Glutamatergic neuron (in vitro differentiated cells): ENCODE measurements around the gene HOMER3. TPM values are rescaled to one million over a fixed set of nuclear protein-coding genes. Genes with fewer than 3 reads are reported as not detected.
A peak's percentile ranks its signal among the peaks of the same experiment; 100 is the strongest.

ENCODE experiments used
- DNase-seq: peaks from one replicate; pipeline ENCODE4 v3.0.0; 2022
- H3K27ac Mint-ChIP-seq: one replicate; pipeline ENCODE4 v1.8.0; 2020; ENCODE audit warnings: mild to moderate bottlenecking, mixed read lengths, inconsistent platforms; ENCODE audit not compliant: unreplicated experiment
- H3K27me3 Mint-ChIP-seq: one replicate; pipeline ENCODE4 v1.8.0; 2020; ENCODE audit warnings: mild to moderate bottlenecking, moderate library complexity, mixed read lengths, inconsistent platforms; ENCODE audit not compliant: unreplicated experiment
- H3K36me3 Mint-ChIP-seq: one replicate; pipeline ENCODE4 v1.8.0; 2020; ENCODE audit warnings: mild to moderate bottlenecking, mixed read lengths, inconsistent platforms; ENCODE audit not compliant: unreplicated experiment
- H3K4me1 Mint-ChIP-seq: one replicate; pipeline ENCODE4 v1.8.0; 2020; ENCODE audit warnings: mild to moderate bottlenecking, low read depth, mixed read lengths, inconsistent platforms; ENCODE audit not compliant: unreplicated experiment
- H3K4me3 Mint-ChIP-seq: one replicate; pipeline ENCODE4 v1.8.0; 2020; ENCODE audit warnings: mild to moderate bottlenecking, mixed read lengths, inconsistent platforms; ENCODE audit not compliant: unreplicated experiment
- H3K9me3 Mint-ChIP-seq: one replicate; pipeline ENCODE4 v1.8.0; 2020; ENCODE audit warnings: mild to moderate bottlenecking, moderate library complexity, mixed read lengths, inconsistent platforms; ENCODE audit not compliant: unreplicated experiment
- total RNA-seq: library from RNA; stranded (reverse); fragmentation: NEBNext Ultra II Directional; extraction: Animal tissue kit (Norgen Biotek cat#: 25700); gene quantifications from one replicate; pipeline ENCODE4 v1.2.1, GENCODE V29; 2021; ENCODE audit not compliant: unreplicated experiment
- TF ChIP-seq, protein P1 (sequence below): fragments of 200-600 bp; sonication (generic); IDR thresholded peaks from one replicate; pipeline ENCODE4 v1.5.0; 2021; ENCODE audit not compliant: partially characterized antibody, unreplicated experiment

The HOMER3 gene
- total RNA-seq, 1 donor from 2014 or later, result 217 TPM

DNA sequence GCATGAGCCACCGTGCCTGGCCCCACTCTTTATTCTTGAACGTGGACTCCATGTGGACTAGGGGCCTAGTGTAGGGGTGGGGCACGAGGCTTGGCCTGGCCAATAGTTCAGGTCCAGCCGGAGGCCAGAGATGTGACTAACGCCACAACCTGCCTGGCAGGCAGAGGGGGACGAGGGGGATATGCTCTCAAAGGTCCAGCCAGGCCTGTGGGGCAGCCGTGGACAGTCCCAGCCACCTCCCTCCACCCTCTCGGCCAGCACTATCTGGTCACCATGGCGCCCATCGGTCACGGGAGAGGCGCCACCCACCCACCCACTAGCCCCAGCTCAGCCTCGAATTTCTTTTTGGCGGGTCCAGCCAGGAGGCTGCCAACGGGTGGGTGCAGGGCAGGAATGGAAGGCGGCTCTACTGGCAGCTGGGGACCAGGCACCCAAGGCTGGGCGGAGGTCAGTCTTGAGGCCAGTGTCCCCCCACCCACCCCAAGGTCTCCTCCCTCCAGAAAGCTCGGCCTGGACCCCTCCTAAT, 42.9 kb downstream of the HOMER3 start:
- H3K4me3 Mint-ChIP-seq, result no peak overlapping the region
- TF ChIP-seq, protein P1, sequence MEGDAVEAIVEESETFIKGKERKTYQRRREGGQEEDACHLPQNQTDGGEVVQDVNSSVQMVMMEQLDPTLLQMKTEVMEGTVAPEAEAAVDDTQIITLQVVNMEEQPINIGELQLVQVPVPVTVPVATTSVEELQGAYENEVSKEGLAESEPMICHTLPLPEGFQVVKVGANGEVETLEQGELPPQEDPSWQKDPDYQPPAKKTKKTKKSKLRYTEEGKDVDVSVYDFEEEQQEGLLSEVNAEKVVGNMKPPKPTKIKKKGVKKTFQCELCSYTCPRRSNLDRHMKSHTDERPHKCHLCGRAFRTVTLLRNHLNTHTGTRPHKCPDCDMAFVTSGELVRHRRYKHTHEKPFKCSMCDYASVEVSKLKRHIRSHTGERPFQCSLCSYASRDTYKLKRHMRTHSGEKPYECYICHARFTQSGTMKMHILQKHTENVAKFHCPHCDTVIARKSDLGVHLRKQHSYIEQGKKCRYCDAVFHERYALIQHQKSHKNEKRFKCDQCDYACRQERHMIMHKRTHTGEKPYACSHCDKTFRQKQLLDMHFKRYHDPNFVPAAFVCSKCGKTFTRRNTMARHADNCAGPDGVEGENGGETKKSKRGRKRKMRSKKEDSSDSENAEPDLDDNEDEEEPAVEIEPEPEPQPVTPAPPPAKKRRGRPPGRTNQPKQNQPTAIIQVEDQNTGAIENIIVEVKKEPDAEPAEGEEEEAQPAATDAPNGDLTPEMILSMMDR, result no peak
- H3K27ac Mint-ChIP-seq, result no peak overlapping the region
- H3K4me1 Mint-ChIP-seq, result peaks cover 3% of the 10 kb centered on the region
- peaks cover 9% of the 10 kb centered on the region for H3K27me3 Mint-ChIP-seq
- DNase-seq, result no peak
- peaks cover 3% of the 10 kb centered on the region for H3K9me3 Mint-ChIP-seq
- no peaks in the 10 kb centered on the region for H3K36me3 Mint-ChIP-seq

DNA sequence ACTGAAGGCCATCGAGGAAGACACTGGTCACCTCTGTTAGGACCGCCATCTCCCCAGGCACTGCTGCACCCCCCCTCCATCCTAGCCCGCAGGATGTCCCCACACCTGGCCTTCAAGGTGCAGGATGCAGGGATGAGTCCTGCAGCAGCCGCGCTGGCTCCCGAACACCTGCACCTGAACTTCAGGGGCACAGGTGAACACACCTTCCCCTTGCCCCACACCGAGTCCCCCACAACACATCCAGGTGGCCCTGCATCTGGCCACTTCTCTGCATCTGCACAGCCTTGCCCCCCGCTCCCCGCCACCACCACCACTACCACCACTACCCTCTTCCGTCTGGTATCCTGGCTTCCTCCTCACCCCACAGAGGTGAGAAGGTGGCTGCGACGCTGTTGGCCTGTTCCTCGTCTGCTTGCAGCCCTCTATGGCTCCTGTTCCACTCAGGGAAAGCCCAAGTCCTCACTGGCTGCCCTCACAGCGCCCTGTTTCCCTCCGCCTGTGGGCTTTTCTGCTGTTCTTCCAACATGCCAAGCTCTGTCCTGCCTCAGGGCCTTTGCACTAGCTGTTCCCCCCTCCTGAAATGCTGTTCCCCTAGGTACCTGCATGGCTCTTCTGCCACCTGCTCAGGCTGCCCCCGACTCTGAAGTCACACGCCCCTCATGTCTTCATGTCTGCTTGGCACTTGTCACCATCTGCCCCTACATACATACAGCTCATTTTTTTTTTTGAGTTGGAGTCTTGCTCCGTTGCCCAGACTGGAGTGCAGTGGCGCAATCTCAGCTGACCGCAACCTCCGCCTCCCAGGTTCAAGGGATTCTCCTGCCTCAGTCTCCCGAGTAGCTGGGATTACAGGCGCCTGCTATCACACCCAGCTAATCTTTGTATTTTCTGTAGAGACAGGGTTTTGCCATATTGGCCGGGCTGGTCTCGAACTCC, 43.7 kb downstream of the HOMER3 start:
- peaks cover 9% of the 10 kb centered on the region for H3K27me3 Mint-ChIP-seq
- no peaks in the 10 kb centered on the region for H3K36me3 Mint-ChIP-seq
- no peak for DNase-seq
- peaks cover 3% of the 10 kb centered on the region for H3K9me3 Mint-ChIP-seq
- peaks cover 3% of the 10 kb centered on the region for H3K4me1 Mint-ChIP-seq
- H3K27ac Mint-ChIP-seq, result no peak overlapping the region
- peak overlapping the region; percentile 69 for H3K4me3 Mint-ChIP-seq
- TF ChIP-seq, protein P1, result no peak

DNA sequence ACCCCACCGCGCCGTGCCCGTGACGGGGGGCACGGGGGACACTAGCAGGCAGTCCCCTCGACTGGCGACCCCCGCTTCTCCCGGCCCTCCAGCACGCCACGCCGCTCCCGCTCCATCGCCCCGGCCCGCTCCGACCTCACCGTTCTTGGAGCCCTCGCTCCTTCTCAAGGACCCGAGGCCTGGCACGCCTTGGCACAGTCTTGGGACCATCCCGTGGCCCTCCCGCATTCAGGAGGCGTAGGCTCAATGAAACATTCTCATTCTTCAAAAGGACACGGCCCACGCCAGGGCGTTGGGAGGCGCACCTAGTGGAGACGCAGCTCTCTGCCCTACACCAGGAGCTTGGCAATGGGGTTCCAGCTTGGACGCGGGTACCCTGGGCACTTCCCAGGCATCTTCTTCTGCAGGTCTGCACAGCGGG, 44.6 kb downstream of the HOMER3 start:
- TF ChIP-seq, protein P1, result no peak
- Mint-ChIP-seq H3K27ac (no peak overlapping the region), H3K36me3 (no peaks in the 10 kb centered on the region), H3K27me3 (peaks cover 9% of the 10 kb centered on the region), H3K4me3 (peak overlapping the region; percentile 83), H3K4me1 (peaks cover 3% of the 10 kb centered on the region), H3K9me3 (peaks cover 3% of the 10 kb centered on the region)
- DNase-seq, result no peak

DNA sequence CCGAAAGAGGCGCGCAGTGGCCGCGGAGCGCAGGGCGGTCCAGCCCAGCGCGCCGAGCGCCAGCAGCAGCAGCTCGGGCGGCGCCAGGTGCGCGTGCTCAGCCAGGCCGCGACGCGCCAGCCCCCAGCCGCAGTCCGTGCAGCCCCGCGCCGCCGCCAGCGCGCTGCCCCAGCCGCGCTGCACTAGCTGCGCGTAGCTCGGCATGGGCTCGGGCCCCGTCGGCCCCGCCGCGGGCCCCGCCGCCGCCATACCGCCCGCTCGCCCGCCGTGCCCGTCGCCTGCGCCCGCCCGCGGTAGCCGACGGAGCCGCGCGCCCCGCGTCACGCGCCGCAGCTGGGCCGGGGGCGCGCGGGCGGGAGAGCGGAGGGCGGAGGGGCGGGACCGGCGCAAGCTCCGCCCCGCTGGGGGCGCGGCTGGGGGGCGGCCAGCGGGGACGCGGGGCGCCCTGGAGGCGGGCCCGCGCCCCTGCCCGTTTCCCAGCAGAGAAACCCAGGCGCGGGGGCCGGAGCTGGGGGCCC, 45.1 kb downstream of the HOMER3 start, which contains the start of gene CERS1:
TSS of gene CERS1 (minus strand) at position 335 of the 518 bp plus-strand sequence. CDS start at position 249, 86 bp downstream.
- TF ChIP-seq, protein P1, result no peak
- Mint-ChIP-seq H3K4me1 (peaks cover 3% of the 10 kb centered on the region), H3K27me3 (peaks cover 9% of the 10 kb centered on the region), H3K36me3 (no peaks in the 10 kb centered on the region), H3K4me3 (peak within 1 kb of the TSS; percentile 83), H3K9me3 (peaks cover 3% of the 10 kb centered on the region), H3K27ac (no peak within 1 kb of the TSS)
- DNase-seq, result peak; percentile 59
